ENCODE measurements around the gene QSOX1. TPM values are rescaled to one million over a fixed set of nuclear protein-coding genes. Genes with fewer than 3 reads are reported as not detected.

Gene QSOX1
- total and polyA plus RNA-seq, 8 donors = 145 to 482 (median 190) TPM

DNA sequence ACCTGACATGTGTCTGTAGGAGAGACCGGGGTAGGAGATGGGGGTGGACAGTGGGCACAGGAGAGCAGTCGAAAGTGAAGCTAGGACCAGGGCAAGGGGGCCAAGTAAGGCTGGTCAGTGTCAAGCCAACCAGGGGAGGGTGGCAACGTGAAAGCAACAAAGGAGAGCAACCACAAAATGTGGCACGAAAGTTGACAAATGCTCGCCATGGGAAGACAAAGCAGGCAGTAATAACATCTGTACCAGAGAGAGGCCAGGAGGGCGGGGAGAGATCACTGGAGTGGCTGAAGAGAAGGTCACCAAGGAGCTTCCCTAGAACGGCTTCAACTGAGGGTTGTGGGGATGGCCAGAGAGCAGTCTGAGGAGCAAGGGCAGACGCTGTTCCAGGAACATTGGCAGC lies 17.0 kb downstream of the QSOX1 start:
- peaks cover 0 to 62% of the 10 kb centered on the region in 2 donors for H3K36me3 ChIP-seq
- intact Hi-C loops (cut with DNase I) = no loop called here
- ATAC-seq (no peak), DNase-seq (peak in 1 of 4 donors; percentile 20)
- TF ChIP-seq, protein P1, sequence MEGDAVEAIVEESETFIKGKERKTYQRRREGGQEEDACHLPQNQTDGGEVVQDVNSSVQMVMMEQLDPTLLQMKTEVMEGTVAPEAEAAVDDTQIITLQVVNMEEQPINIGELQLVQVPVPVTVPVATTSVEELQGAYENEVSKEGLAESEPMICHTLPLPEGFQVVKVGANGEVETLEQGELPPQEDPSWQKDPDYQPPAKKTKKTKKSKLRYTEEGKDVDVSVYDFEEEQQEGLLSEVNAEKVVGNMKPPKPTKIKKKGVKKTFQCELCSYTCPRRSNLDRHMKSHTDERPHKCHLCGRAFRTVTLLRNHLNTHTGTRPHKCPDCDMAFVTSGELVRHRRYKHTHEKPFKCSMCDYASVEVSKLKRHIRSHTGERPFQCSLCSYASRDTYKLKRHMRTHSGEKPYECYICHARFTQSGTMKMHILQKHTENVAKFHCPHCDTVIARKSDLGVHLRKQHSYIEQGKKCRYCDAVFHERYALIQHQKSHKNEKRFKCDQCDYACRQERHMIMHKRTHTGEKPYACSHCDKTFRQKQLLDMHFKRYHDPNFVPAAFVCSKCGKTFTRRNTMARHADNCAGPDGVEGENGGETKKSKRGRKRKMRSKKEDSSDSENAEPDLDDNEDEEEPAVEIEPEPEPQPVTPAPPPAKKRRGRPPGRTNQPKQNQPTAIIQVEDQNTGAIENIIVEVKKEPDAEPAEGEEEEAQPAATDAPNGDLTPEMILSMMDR (IDR thresholded peaks at IDR 0.05) = no peak
- H3K4me1 ChIP-seq = peaks cover 4 to 49% of the 10 kb centered on the region in 2 donors
- H3K9me3 ChIP-seq = no peaks in the 10 kb centered on the region
- H3K27me3 ChIP-seq = no peaks in the 10 kb centered on the region
- no peak overlapping the region for H3K4me3 ChIP-seq
- no peak overlapping the region for H3K27ac ChIP-seq

DNA sequence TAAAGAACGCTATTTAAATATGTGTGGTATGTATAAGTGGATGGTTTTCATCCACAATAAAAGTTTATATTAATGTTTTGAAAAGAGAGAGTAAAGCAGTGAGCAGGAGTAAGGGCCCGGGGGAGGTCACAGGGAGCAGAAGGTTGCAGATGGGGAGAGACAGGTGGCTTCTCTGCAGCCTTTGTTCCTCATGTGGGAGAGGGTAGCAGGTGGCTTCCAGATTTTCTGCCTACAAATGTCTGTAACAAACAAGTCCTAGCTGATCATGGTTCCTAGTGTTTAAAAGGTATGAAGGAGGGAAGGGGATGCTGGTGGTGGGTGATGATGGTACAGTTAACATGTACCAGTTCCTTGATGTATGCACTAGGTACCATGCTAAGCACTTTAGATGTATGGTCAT lies 18.8 kb downstream of the QSOX1 start:
- TF ChIP-seq, protein P1 (IDR thresholded peaks at IDR 0.05) = no peak
- peaks cover 0 to 49% of the 10 kb centered on the region in 2 donors for H3K36me3 ChIP-seq
- H3K27me3 ChIP-seq = no peaks in the 10 kb centered on the region
- no peak overlapping the region for H3K4me3 ChIP-seq
- intact Hi-C loops (cut with DNase I) = no loop called here
- peak overlapping the region in 1 of 2 donors; percentile 50 for H3K27ac ChIP-seq
- no peak for ATAC-seq
- H3K9me3 ChIP-seq = no peaks in the 10 kb centered on the region
- DNase-seq = no peak
- peaks cover 0 to 36% of the 10 kb centered on the region in 2 donors for H3K4me1 ChIP-seq

DNA sequence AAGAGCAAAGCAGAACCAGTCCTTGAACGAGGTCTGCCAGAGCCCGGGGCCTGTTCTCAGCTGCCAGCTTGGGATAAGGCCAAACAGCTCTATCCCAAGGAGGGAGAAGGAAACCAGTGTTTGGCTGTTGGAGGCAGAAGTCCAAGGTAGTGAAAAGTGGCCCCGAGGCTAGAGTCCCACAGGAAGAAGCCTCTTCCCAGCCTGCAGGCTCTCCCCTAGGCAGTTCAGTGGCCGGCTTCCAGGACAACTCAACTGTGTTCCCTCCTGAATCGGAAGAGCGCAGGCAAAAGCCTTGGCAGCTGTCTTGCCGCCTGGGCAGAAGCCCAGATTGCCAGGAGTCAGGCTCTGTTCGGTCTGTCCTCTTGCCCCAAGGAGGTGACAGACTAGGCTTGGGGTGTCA lies 19.3 kb downstream of the QSOX1 start:
- Histone ChIP-seq H3K27ac (peak overlapping the region in 1 of 2 donors; percentile 50), H3K9me3 (no peaks in the 10 kb centered on the region), H3K4me3 (no peak overlapping the region), H3K36me3 (peaks cover 0 to 48% of the 10 kb centered on the region in 2 donors), H3K4me1 (peaks cover 0 to 31% of the 10 kb centered on the region in 2 donors), H3K27me3 (no peaks in the 10 kb centered on the region)
- TF ChIP-seq, protein P1 (IDR thresholded peaks at IDR 0.05) = no peak
- DNase-seq (peak in 1 of 4 donors; percentile 59), ATAC-seq (peak; percentile 54)
- intact Hi-C loops (cut with DNase I) = no loop called here

DNA sequence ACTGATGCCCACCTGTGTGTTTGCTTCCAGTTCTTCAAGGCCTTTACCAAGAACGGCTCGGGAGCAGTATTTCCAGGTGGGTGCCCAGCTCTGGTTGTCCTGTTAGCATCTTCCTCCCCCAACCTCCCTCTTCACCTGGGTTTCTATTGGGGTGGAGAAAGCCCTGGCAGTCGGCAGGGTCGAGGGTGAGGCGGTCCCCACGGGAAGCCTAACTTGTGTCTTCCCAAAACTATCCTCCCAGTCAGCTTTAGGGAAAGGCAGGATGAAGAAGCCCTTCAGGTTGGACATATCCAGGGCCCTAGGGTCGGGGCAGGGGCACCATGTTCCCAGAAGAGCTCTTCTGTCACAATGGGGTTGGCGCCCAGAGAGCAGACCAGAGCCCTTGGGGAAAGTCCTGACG lies 20.6 kb downstream of the QSOX1 start:
- intact Hi-C loops (cut with DNase I) = no loop called here
- DNase-seq = no peak
- Histone ChIP-seq H3K27ac (no peak overlapping the region), H3K36me3 (peaks cover 0 to 48% of the 10 kb centered on the region in 2 donors), H3K27me3 (no peaks in the 10 kb centered on the region), H3K4me1 (peaks cover 0 to 19% of the 10 kb centered on the region in 2 donors), H3K4me3 (no peak overlapping the region), H3K9me3 (no peaks in the 10 kb centered on the region)
- no peak for ATAC-seq
- TF ChIP-seq, protein P1 (IDR thresholded peaks at IDR 0.05) = no peak

DNA sequence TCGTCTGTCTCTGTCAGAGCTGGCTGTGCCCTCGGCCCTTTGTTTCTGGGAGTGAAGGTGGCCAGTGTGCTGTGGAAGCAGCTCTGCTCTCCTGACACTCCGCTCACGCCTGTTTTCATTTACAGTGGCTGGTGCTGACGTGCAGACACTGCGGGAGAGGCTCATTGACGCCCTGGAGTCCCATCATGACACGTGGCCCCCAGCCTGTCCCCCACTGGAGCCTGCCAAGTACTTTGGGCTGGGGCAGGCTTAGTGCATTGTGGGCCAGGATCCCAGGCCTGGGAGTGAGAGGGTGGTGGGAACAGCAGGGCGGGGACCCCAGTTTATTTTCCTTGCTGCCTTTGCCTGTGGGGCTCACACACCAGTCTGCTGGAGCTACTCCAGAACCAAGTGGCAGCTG lies 21.1 kb downstream of the QSOX1 start:
- peaks cover 0 to 19% of the 10 kb centered on the region in 2 donors for H3K4me1 ChIP-seq
- ATAC-seq (no peak), DNase-seq (peak in 1 of 4 donors; percentile 25)
- no peak overlapping the region for H3K4me3 ChIP-seq
- no peaks in the 10 kb centered on the region for H3K27me3 ChIP-seq
- TF ChIP-seq, protein P1 (IDR thresholded peaks at IDR 0.05) = no peak
- H3K9me3 ChIP-seq = no peaks in the 10 kb centered on the region
- no peak overlapping the region for H3K27ac ChIP-seq
- intact Hi-C loops (cut with DNase I) = no loop called here
- H3K36me3 ChIP-seq = peaks cover 0 to 52% of the 10 kb centered on the region in 2 donors

Data from left lung (tissue), 10 donors.